Measurements from ENCODE around the gene RASSF6. TPM values are rescaled to one million over a fixed set of nuclear protein-coding genes. Genes with fewer than 3 reads are reported as not detected.

The RASSF6 gene
- total RNA-seq, 6 experiments from 2014 or later = not detected

GRCh38 chr4:73619346-73619745 lies 890 bp downstream of the RASSF6 start:
- TF ChIP-seq CTCF (IDR thresholded peaks at IDR 0.05) = no peak
- Mint-ChIP-seq H3K4me3 (no peak overlapping the region), H3K36me3 (ENCODE audit: low read depth) (no peaks in the 10 kb centered on the region)

DNA sequence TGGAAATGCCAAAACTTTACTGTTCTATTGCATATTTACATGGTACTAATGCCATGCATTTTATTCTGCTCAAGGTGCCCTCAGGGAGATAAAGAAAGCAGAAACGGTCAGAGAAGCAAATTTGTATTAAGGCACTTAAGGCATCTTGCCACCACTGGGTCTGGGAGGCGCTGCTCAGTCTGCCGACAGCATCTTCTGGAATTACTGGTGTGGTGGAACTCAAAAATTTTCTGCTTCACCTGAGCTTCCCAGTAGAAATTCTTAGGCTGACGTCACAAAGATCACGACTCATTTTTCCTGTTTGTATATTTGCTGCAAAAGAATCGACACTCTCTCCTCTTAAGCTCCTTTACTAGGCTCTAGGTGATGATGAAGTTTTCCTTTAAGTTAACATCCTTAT lies 3.0 kb downstream of the RASSF6 start:
- H3K27ac Mint-ChIP-seq = no peak overlapping the region
- H3K4me1 Mint-ChIP-seq (ENCODE audit: low read depth) = no peaks in the 10 kb centered on the region; the same call in 1 of the 2 replicates
- H3K27me3 Mint-ChIP-seq (ENCODE audit: insufficient read depth) = peaks cover 26% of the 10 kb centered on the region
- no peaks in the 10 kb centered on the region for H3K9me3 Mint-ChIP-seq
- no peaks in the 10 kb centered on the region for H3K36me3 Mint-ChIP-seq (ENCODE audit: low read depth)
- H3K4me3 Mint-ChIP-seq = no peak overlapping the region
- TF ChIP-seq CTCF (IDR thresholded peaks at IDR 0.05) = no peak
- no peak for DNase-seq

More at GRCh38 chr4:73619346-73619745, 890 bp downstream of the RASSF6 start:
- DNase-seq = no peak
- H3K4me1 Mint-ChIP-seq (ENCODE audit: low read depth) = no peaks in the 10 kb centered on the region; the same call in 1 of the 2 replicates
- H3K9me3 Mint-ChIP-seq = no peaks in the 10 kb centered on the region
- no peak overlapping the region for H3K27ac Mint-ChIP-seq
- H3K27me3 Mint-ChIP-seq (ENCODE audit: insufficient read depth) = peaks cover 18% of the 10 kb centered on the region

DNA sequence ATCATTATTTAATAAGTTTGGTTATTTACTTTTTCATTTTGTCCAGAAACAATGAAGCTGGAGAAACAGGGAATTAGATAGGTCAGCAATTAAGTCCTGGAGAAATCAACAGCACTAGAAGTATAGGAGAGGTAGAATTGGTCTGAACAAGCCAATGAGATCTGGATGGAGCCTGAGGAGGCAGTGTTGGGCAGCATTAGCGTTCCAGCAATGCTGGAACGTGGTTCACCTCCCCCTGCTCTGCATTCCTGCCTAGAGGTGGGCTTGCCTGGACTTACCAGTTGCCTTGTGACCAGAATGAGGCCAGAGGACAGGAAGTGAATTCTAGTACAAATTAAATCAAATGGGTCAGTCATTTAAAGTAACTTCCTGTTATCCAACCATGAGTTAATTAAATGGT lies 4.6 kb downstream of the RASSF6 start:
- no peaks in the 10 kb centered on the region for H3K9me3 Mint-ChIP-seq
- H3K27me3 Mint-ChIP-seq (ENCODE audit: insufficient read depth) = peaks cover 25% of the 10 kb centered on the region
- no peak overlapping the region for H3K4me3 Mint-ChIP-seq
- no peaks in the 10 kb centered on the region for H3K36me3 Mint-ChIP-seq (ENCODE audit: low read depth)
- H3K4me1 Mint-ChIP-seq (ENCODE audit: low read depth) = no peaks in the 10 kb centered on the region; the same call in 1 of the 2 replicates
- H3K27ac Mint-ChIP-seq = no peak overlapping the region
- TF ChIP-seq CTCF (IDR thresholded peaks at IDR 0.05) = no peak
- DNase-seq = no peak

DNA sequence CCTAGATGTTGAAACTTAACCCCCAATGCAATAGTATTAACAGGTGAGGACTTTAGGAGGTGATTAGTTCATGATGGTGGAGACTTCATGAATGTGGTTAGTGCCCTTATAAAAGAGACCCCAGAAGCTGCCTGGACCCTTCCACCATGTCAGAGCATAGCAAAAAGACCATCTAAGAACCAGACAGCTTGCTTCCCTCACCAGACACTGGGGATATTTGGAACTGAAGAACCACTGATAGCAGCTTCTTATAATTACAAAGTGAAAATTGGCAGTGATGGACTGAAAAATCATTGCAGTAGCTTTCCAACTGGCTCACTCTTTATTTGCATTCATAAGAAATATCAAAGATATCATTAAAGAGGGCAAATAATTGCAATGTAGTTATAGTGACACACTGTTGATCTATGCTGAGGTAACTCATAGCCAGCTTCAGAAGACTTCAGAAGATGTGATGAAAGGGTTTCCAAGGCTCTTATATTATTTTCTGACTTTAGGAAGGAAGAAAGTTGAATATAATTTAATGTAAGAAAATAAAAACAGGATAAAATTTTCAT lies 5.8 kb downstream of the RASSF6 start:
- Mint-ChIP-seq H3K36me3 (ENCODE audit: low read depth) (no peaks in the 10 kb centered on the region), H3K27ac (no peak overlapping the region), H3K27me3 (ENCODE audit: insufficient read depth) (peaks cover 17% of the 10 kb centered on the region), H3K9me3 (no peaks in the 10 kb centered on the region), H3K4me3 (no peak overlapping the region), H3K4me1 (ENCODE audit: low read depth) (peaks cover 10% of the 10 kb centered on the region)
- no peak for DNase-seq
- no peak for TF ChIP-seq CTCF (IDR thresholded peaks at IDR 0.05)

GRCh38 chr4:73613130-73613529 lies 7.1 kb downstream of the RASSF6 start:
- Mint-ChIP-seq H3K27ac (no peak overlapping the region), H3K9me3 (no peaks in the 10 kb centered on the region), H3K4me1 (ENCODE audit: low read depth) (peaks cover 12% of the 10 kb centered on the region), H3K27me3 (ENCODE audit: insufficient read depth) (peaks cover 16% of the 10 kb centered on the region), H3K36me3 (ENCODE audit: low read depth) (no peaks in the 10 kb centered on the region), H3K4me3 (no peak overlapping the region)
- DNase-seq = no peak
- TF ChIP-seq CTCF (IDR thresholded peaks at IDR 0.05) = no peak

DNA sequence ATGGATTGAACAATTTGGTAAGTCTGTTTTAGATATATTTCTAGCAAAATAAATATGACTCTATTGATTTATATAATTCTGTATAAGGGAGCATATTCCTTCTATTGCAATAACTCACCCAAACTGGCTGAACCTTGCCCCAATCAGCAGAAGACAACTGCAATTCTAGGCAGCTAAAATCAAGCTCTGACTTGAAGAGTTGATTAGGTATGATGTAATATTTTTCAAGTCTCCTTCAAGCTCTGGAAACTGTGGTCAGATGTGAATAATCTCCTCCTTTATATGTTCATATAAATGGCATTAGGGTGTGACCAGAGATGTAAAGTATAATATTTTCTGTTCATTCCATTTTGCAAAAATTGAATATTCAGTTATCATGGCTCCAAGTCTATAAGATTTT lies 8.2 kb downstream of the RASSF6 start:
- H3K27me3 Mint-ChIP-seq (ENCODE audit: insufficient read depth) = peaks cover 18% of the 10 kb centered on the region
- DNase-seq = no peak
- peaks cover 16% of the 10 kb centered on the region for H3K4me1 Mint-ChIP-seq (ENCODE audit: low read depth)
- H3K27ac Mint-ChIP-seq = no peak overlapping the region
- H3K4me3 Mint-ChIP-seq = no peak overlapping the region
- no peak for TF ChIP-seq CTCF (IDR thresholded peaks at IDR 0.05)
- no peaks in the 10 kb centered on the region for H3K9me3 Mint-ChIP-seq
- H3K36me3 Mint-ChIP-seq (ENCODE audit: low read depth) = no peaks in the 10 kb centered on the region
